Caco-2 (cell line): ENCODE measurements around the gene ZNF346. TPM values are rescaled to one million over a fixed set of nuclear protein-coding genes. Genes with fewer than 3 reads are reported as not detected.

ENCODE experiments used
- BruUV-seq: library from RNA; stranded (reverse); fragments of 400-500 nt; replicated peaks from 2 replicates; lab custom pipeline; 2021; lab: Mats Ljungman, UMichigan
- CTCF ChIA-PET: fragments of 300-600 bp; sonication (Branson Sonifier 250); formaldehyde crosslinking; loops from one replicate; lab custom pipeline; 2022; ENCODE audit warnings: antibody characterized with exemption; lab: Charles Lee
- POLR2A ChIA-PET: fragments of 300-600 bp; sonication (Branson Sonifier 250); formaldehyde crosslinking; loops from one replicate; lab custom pipeline; 2022; ENCODE audit warnings: antibody characterized with exemption; lab: Charles Lee
- DNase-seq, 2 experiments: peaks; one replicate each; pipeline versions ENCODE4 v3.0.0 to v3.0.0-alpha.2; 2020 to 2022
- H3K27me3 ChIP-seq: replicated peaks from 2 replicates; pipeline ENCODE4 v1.6.0; 2011; ENCODE audit warnings: low read length; ENCODE audit not compliant: control insufficient read depth, insufficient read depth
- H3K36me3 ChIP-seq: 2 replicates; pipeline ENCODE4 v1.5.1; 2011; ENCODE audit warnings: low read length; ENCODE audit not compliant: control insufficient read depth, insufficient read depth
- H3K4me1 ChIP-seq: fragments of 250-450 bp; sonication (Bioruptor Pico); 2 replicates; pipeline ENCODE4 v1.5.1; 2020; ENCODE audit warnings: mild to moderate bottlenecking
- H3K4me3 ChIP-seq: 2 replicates; pipeline ENCODE4 v1.5.1; 2011; ENCODE audit warnings: low read depth, mild to moderate bottlenecking, control low read depth, low read length
- H3K9me3 ChIP-seq: fragments of 250-450 bp; sonication (Bioruptor Pico); 2 replicates; pipeline ENCODE4 v1.5.1; 2020; ENCODE audit warnings: mild to moderate bottlenecking, moderate library complexity
- H3K27ac Mint-ChIP-seq: one replicate; pipeline ENCODE4 v1.8.0; 2022; ENCODE audit warnings: mixed read lengths; ENCODE audit not compliant: unreplicated experiment
- H3K27me3 Mint-ChIP-seq: one replicate; pipeline ENCODE4 v1.8.0; 2022; ENCODE audit warnings: mixed read lengths; ENCODE audit not compliant: insufficient read depth, unreplicated experiment
- H3K36me3 Mint-ChIP-seq: one replicate; pipeline ENCODE4 v1.8.0; 2022; ENCODE audit warnings: mild to moderate bottlenecking, mixed read lengths; ENCODE audit not compliant: insufficient read depth, unreplicated experiment
- H3K4me1 Mint-ChIP-seq: one replicate; pipeline ENCODE4 v1.8.0; 2022; ENCODE audit warnings: low read depth, mixed read lengths; ENCODE audit not compliant: unreplicated experiment
- H3K4me3 Mint-ChIP-seq: one replicate; pipeline ENCODE4 v1.8.0; 2022; ENCODE audit warnings: mild to moderate bottlenecking, moderate library complexity, mixed read lengths; ENCODE audit not compliant: unreplicated experiment
- H3K9me3 Mint-ChIP-seq: one replicate; pipeline ENCODE4 v1.8.0; 2022; ENCODE audit warnings: mixed read lengths; ENCODE audit not compliant: unreplicated experiment
- intact Hi-C: fragments of 100-400 bp; cut with micrococcal nuclease; formaldehyde crosslinking; loops from one replicate; pipeline ENCODE4 v1.10.0; 2022; ENCODE audit not compliant: unreplicated experiment
- total RNA-seq: library from RNA; stranded (reverse); gene quantifications from 2 replicates; pipeline ENCODE4 v1.2.3, GENCODE V29; 2022
- TF ChIP-seq, protein P1 (sequence below), 2 experiments: fragments of 200-600 bp in 1 of 2; IDR thresholded peaks; 1 replicate in 1 of 2; 2 replicates in 1 of 2; pipeline versions ENCODE4 v1.5.1 to v1.8.0; 2011 to 2022; ENCODE audit warnings: antibody characterized with exemption in 1 of 2, control low read depth in 1 of 2, inconsistent platforms in 1 of 2, low read depth in 1 of 2, low read length in 1 of 2, mild to moderate bottlenecking in 1 of 2, moderate library complexity in 1 of 2; ENCODE audit not compliant: insufficient read depth in 1 of 2, severe bottlenecking in 1 of 2, unreplicated experiment in 1 of 2

Gene ZNF346
- total RNA-seq, 1 experiment from 2014 or later: 24.2 TPM

DNA sequence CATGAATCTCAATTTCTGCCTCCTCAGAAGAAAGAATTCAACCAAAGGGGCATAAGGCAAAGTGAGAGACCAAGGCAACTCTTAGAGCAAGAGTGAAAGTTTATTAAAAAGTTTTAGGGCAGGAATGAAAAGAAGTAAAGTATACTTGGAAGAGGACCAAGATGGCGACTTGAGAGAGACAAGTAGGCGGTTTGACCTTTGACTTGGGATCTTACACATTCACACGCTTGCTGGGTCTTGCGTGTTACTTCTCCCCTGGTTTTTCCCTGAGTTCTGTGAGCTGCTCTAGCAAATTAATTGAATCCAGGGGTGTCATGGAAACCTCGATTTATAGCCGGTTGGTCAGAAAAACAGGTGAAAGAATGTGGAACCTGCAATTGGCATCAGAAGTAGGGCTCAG lies 7.0 kb downstream of the ZNF346 start:
- H3K27me3 Mint-ChIP-seq: no peaks in the 10 kb centered on the region
- Histone ChIP-seq H3K9me3 (no peaks in the 10 kb centered on the region), H3K4me3 (no peak overlapping the region), H3K27me3 (no peaks in the 10 kb centered on the region), H3K36me3 (peaks cover 1% of the 10 kb centered on the region; the same call in 1 of the 2 replicates), H3K4me1 (no peaks in the 10 kb centered on the region)
- ChIA-PET CTCF (no interaction called here), POLR2A (no interaction called here)
- BruUV-seq: no TSS peak
- no peak for DNase-seq
- intact Hi-C loops: no loop called here
- TF ChIP-seq, protein P1, sequence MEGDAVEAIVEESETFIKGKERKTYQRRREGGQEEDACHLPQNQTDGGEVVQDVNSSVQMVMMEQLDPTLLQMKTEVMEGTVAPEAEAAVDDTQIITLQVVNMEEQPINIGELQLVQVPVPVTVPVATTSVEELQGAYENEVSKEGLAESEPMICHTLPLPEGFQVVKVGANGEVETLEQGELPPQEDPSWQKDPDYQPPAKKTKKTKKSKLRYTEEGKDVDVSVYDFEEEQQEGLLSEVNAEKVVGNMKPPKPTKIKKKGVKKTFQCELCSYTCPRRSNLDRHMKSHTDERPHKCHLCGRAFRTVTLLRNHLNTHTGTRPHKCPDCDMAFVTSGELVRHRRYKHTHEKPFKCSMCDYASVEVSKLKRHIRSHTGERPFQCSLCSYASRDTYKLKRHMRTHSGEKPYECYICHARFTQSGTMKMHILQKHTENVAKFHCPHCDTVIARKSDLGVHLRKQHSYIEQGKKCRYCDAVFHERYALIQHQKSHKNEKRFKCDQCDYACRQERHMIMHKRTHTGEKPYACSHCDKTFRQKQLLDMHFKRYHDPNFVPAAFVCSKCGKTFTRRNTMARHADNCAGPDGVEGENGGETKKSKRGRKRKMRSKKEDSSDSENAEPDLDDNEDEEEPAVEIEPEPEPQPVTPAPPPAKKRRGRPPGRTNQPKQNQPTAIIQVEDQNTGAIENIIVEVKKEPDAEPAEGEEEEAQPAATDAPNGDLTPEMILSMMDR (IDR thresholded peaks at IDR 0.05; ENCODE audit: insufficient read depth in 1 of 2, low read depth in 1 of 2, low read length in 1 of 2, severe bottlenecking in 1 of 2, unreplicated experiment in 1 of 2): no peak
- peaks cover 8% of the 10 kb centered on the region for H3K4me1 Mint-ChIP-seq
- H3K27ac Mint-ChIP-seq: no peak overlapping the region
- H3K9me3 Mint-ChIP-seq: no peaks in the 10 kb centered on the region
- H3K36me3 Mint-ChIP-seq: peaks cover 24% of the 10 kb centered on the region
- H3K4me3 Mint-ChIP-seq: no peak overlapping the region

GRCh38 chr5:177035976-177036375 lies 13.5 kb downstream of the ZNF346 start:
- Mint-ChIP-seq H3K27me3 (no peaks in the 10 kb centered on the region), H3K36me3 (peaks cover 11% of the 10 kb centered on the region), H3K4me3 (no peak overlapping the region), H3K27ac (no peak overlapping the region), H3K9me3 (no peaks in the 10 kb centered on the region), H3K4me1 (no peaks in the 10 kb centered on the region)
- Histone ChIP-seq H3K4me3 (no peak overlapping the region), H3K4me1 (no peaks in the 10 kb centered on the region), H3K27me3 (no peaks in the 10 kb centered on the region), H3K36me3 (peaks cover 1% of the 10 kb centered on the region; the same call in 1 of the 2 replicates), H3K9me3 (no peaks in the 10 kb centered on the region)
- CTCF ChIA-PET: interaction anchor here (0.7 kb wide), 1 partner anchor 76 kb away, joined by 3 read pairs; no protein-coding TSS in a partner anchor
- DNase-seq: no peak
- BruUV-seq: no TSS peak
- TF ChIP-seq, protein P1 (IDR thresholded peaks at IDR 0.05; ENCODE audit: insufficient read depth in 1 of 2, low read depth in 1 of 2, low read length in 1 of 2, severe bottlenecking in 1 of 2, unreplicated experiment in 1 of 2): no peak
- intact Hi-C loops: no loop called here
- POLR2A ChIA-PET: interaction anchor here (0.5 kb wide), 1 partner anchor 67 kb away, joined by 4 read pairs; no protein-coding TSS in a partner anchor

DNA sequence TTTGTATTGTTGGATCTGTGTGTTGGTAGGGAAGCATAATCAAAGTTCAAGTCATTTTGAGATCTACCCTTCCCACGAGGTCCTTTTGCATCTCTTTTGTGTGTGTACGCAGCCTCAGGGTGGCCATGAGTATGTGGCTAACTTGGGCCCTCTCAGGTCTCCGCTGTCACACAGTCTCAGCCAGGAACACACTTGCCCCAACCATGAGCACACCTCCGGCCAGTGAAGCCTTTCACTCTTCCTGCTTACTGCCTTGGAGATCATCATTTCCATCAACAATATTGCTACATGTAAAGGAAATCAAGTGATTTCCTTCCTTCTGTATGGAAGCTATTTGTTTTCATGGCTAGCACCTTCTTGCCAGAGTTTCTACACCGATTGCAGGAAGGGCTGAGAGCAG lies 13.9 kb downstream of the ZNF346 start:
- no peaks in the 10 kb centered on the region for H3K4me1 Mint-ChIP-seq
- no peak overlapping the region for H3K4me3 ChIP-seq
- no peak overlapping the region for H3K27ac Mint-ChIP-seq
- H3K27me3 ChIP-seq: no peaks in the 10 kb centered on the region
- H3K9me3 ChIP-seq: no peaks in the 10 kb centered on the region
- ChIA-PET CTCF (no interaction called here), POLR2A (interaction anchor here (0.5 kb wide), 1 partner anchor 66 kb away, joined by 4 read pairs; no protein-coding TSS in a partner anchor)
- H3K27me3 Mint-ChIP-seq: no peaks in the 10 kb centered on the region
- intact Hi-C loops: no loop called here
- BruUV-seq: no TSS peak
- H3K4me1 ChIP-seq: no peaks in the 10 kb centered on the region
- no peak overlapping the region for H3K4me3 Mint-ChIP-seq
- TF ChIP-seq, protein P1 (IDR thresholded peaks at IDR 0.05; ENCODE audit: insufficient read depth in 1 of 2, low read depth in 1 of 2, low read length in 1 of 2, severe bottlenecking in 1 of 2, unreplicated experiment in 1 of 2): no peak
- DNase-seq: no peak
- peaks cover 12% of the 10 kb centered on the region for H3K36me3 Mint-ChIP-seq
- H3K36me3 ChIP-seq: peaks cover 1% of the 10 kb centered on the region; the same call in 1 of the 2 replicates
- no peaks in the 10 kb centered on the region for H3K9me3 Mint-ChIP-seq
